Measurements from ENCODE around the gene GPR84. TPM values are rescaled to one million over a fixed set of nuclear protein-coding genes. Genes with fewer than 3 reads are reported as not detected.
A peak's percentile ranks its signal among the peaks of the same experiment; 100 is the strongest.

Gene GPR84
- polyA plus RNA-seq, 1 experiment, result not detected

DNA sequence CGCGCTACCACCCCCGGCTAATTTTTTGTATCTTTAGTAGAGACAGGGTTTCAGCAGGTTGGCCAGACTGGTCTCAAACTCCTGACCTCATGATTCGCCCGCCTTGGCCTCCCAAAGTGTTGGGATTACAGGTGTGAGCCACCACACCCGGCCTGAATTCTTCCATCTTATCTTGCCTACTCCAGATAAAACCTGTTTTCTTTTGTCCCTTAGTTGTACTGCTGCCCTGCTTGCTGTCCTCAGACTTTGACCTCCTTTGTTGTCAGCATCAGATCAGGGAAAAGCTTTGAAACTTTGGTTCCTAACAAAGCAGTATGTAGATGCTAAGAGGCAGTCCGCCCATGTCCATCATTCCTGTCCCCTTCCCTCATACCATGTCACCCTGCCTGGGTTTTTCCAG lies 23.4 kb downstream of the GPR84 start:
- CTCF ChIA-PET, result interaction anchor here (0.6 to 4.8 kb wide), 7 partner anchors 16 to 127 kb away, joined by 3 to 56 read pairs (median 7); partner anchors contain the start of gene COPZ1

DNA sequence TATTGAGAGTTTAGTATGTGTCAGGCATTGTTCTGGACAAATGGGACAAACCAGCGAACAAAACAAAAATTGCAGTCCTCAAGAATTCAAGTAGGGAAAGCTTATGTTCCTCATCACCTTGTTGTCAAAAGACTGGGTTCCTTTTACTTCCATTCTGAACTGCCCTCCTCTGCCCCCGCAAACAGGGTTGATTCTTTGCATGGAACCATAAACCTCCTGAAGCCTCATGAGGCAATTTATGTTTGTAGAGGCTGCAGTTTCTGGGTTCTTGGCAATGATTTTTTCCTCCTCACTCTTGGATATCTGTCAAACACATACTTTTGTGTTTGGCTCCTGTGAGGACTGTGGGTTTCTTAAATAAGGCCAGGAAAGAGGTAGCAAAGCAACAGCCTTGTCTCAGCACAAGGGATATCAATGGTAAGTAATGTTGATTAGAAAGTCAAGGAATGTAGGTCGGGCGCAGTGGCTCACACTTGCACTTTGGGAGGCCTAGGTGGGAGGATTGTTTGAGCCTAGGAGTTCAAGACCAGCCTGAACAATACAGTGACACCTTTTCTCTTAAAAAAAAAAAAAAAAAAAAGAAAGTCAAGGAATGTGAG lies 25.5 kb downstream of the GPR84 start:
- POLR2A ChIA-PET, result interaction anchor here (1.5 to 1.7 kb wide), 2 partner anchors 20 to 52 kb away, joined by 3 to 14 read pairs; no protein-coding TSS in a partner anchor
- H3K27ac ChIP-seq (ENCODE audit: low read depth, low read length), result peak overlapping the region; percentile 52
- no peaks in the 10 kb centered on the region for H3K27me3 ChIP-seq (ENCODE audit: control insufficient read depth, insufficient read depth, low read length)
- no peak overlapping the region for H3K4me3 ChIP-seq (ENCODE audit: low read depth, low read length)
- CTCF ChIA-PET, result interaction anchor here (2.1 to 7.0 kb wide), 3 partner anchors 14 to 32 kb away, joined by 9 to 122 read pairs (median 48); partner anchors contain the start of gene COPZ1
- H3K9me3 ChIP-seq (ENCODE audit: control insufficient read depth, insufficient read depth, low read length), result no peaks in the 10 kb centered on the region
- TF ChIP-seq, protein P1, sequence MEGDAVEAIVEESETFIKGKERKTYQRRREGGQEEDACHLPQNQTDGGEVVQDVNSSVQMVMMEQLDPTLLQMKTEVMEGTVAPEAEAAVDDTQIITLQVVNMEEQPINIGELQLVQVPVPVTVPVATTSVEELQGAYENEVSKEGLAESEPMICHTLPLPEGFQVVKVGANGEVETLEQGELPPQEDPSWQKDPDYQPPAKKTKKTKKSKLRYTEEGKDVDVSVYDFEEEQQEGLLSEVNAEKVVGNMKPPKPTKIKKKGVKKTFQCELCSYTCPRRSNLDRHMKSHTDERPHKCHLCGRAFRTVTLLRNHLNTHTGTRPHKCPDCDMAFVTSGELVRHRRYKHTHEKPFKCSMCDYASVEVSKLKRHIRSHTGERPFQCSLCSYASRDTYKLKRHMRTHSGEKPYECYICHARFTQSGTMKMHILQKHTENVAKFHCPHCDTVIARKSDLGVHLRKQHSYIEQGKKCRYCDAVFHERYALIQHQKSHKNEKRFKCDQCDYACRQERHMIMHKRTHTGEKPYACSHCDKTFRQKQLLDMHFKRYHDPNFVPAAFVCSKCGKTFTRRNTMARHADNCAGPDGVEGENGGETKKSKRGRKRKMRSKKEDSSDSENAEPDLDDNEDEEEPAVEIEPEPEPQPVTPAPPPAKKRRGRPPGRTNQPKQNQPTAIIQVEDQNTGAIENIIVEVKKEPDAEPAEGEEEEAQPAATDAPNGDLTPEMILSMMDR (IDR thresholded peaks at IDR 0.05; ENCODE audit: low read depth, low read length), result no peak
- DNase-seq (ENCODE audit: low read depth, low spot score), result no peak

More for the DNA sequence above, 23.4 kb downstream of the GPR84 start:
- no peaks in the 10 kb centered on the region for H3K27me3 ChIP-seq (ENCODE audit: control insufficient read depth, insufficient read depth, low read length)
- H3K9me3 ChIP-seq (ENCODE audit: control insufficient read depth, insufficient read depth, low read length), result no peaks in the 10 kb centered on the region
- POLR2A ChIA-PET, result interaction anchor here (1.2 to 1.3 kb wide), 2 partner anchors 16 to 40 kb away, joined by 4 to 6 read pairs; partner anchors contain the start of genes COPZ1 and NFE2
- no peak for DNase-seq (ENCODE audit: low read depth, low spot score)
- TF ChIP-seq, protein P1 (IDR thresholded peaks at IDR 0.05; ENCODE audit: low read depth, low read length), result no peak
- H3K27ac ChIP-seq (ENCODE audit: low read depth, low read length), result no peak overlapping the region
- no peak overlapping the region for H3K4me3 ChIP-seq (ENCODE audit: low read depth, low read length)

DNA sequence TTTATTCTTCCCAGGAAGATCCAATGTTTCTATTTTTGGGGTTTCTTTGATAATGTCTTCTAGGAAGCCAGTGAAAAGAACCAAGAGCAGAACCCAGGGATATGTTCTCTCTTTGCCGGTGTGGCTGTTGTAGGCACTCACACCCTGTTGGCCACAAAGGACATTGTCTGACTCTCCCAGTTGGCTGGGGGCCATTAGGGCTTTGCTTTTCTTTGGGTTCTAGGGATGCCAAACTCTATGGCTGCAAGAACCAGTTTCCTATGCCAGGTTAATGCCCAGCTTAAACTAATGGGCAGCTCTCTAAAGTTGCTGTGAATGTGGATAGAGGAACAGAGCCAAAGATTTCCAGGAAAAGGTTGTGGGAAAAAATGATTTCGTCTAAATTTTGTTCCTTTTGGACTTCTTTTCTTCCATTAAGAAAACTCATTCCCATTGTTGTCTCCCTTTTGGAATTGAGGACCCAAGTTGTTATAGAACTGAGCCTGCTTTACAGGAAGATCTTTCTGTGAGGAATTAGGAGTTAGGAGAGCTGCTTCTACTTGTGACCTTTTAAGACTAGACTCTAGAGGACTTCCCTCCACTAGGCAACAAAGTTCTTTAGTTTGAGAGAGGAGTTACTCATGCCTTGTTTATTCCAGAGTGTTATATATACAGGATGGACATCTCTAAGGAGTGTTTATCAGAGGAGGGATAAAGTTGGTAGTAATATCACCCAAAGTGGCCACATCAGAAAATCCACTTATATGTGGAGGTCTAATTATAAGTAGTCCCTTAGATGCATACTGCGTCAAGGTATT lies 26.2 kb downstream of the GPR84 start:
- no peaks in the 10 kb centered on the region for H3K9me3 ChIP-seq (ENCODE audit: control insufficient read depth, insufficient read depth, low read length)
- H3K27ac ChIP-seq (ENCODE audit: low read depth, low read length), result peak overlapping the region; percentile 3
- DNase-seq (ENCODE audit: low read depth, low spot score), result no peak
- ChIA-PET CTCF (interaction anchor here (1.0 to 7.0 kb wide), 21 partner anchors 11 to 137 kb away, joined by 3 to 122 read pairs (median 6); partner anchors contain the start of genes COPZ1 and NFE2), POLR2A (interaction anchor here (0.7 to 1.7 kb wide), 6 partner anchors 9 to 58 kb away, joined by 3 to 14 read pairs (median 3); partner anchors contain the start of genes COPZ1 and HNRNPA1)
- TF ChIP-seq, protein P1 (IDR thresholded peaks at IDR 0.05; ENCODE audit: low read depth, low read length), result no peak
- no peak overlapping the region for H3K4me3 ChIP-seq (ENCODE audit: low read depth, low read length)
- H3K27me3 ChIP-seq (ENCODE audit: control insufficient read depth, insufficient read depth, low read length), result no peaks in the 10 kb centered on the region

DNA sequence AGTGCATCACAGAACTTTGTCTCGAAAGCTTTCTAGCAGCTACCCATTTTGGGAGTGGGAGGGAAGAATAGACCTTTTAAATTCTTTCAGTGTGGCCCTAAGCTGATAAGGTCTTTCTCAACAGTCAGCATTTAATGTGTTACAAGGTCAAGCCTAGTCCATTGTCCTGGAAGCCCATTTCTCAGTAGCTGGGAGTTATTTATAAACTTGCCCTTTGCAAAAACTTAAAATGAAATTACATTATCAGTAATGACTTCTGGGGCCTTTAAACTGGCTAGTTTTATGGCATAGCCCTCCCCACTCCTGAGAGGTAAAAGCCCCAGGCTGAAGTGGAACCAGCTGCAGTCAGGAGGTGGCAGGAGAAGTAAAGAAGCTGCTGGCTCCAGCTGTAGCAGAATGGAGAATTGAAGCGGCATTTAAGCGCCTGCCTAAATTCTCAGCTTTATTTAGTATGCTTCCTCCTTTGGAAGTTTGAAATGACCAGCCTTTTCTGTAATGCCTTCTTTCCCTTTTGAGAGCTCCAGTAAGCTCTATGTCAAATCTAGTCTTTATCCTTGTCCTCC lies 26.9 kb downstream of the GPR84 start:
- ChIA-PET CTCF (interaction anchor here (0.9 to 7.0 kb wide), 26 partner anchors 10 to 136 kb away, joined by 3 to 122 read pairs (median 6); partner anchors contain the start of genes COPZ1 and NFE2), POLR2A (interaction anchor here (0.7 to 1.7 kb wide), 6 partner anchors 9 to 57 kb away, joined by 3 to 14 read pairs (median 3); partner anchors contain the start of genes COPZ1 and HNRNPA1)
- DNase-seq (ENCODE audit: low read depth, low spot score), result no peak
- Histone ChIP-seq H3K27me3 (ENCODE audit: control insufficient read depth, insufficient read depth, low read length) (no peaks in the 10 kb centered on the region), H3K27ac (ENCODE audit: low read depth, low read length) (no peak overlapping the region), H3K4me3 (ENCODE audit: low read depth, low read length) (no peak overlapping the region), H3K9me3 (ENCODE audit: control insufficient read depth, insufficient read depth, low read length) (no peaks in the 10 kb centered on the region)
- TF ChIP-seq, protein P1 (IDR thresholded peaks at IDR 0.05; ENCODE audit: low read depth, low read length), result peak; percentile 11; the same call in 1 of the 2 replicates

All from AG04450 (cell line).